Activated CD4-positive, CD25-positive, alpha-beta regulatory T cell treated with anti-CD3 and anti-CD28 coated beads, Interleukin-2, amount 50 U/mL, for 16 hours (primary cell): Measurements from ENCODE around the gene GALR1.
A peak's percentile ranks its signal among the peaks of the same experiment; 100 is the strongest.
"Not testable (repeated sequence)": the region's sequence is repeated elsewhere in the genome, so short reads cannot be mapped to it uniquely, and the experiment has no call there.

Experiments
- DNase-seq: peaks from one replicate; pipeline ENCODE4 v3.0.0-alpha.2; 2020; ENCODE audit warnings: low read depth, low spot score

The GALR1 gene, protein sequence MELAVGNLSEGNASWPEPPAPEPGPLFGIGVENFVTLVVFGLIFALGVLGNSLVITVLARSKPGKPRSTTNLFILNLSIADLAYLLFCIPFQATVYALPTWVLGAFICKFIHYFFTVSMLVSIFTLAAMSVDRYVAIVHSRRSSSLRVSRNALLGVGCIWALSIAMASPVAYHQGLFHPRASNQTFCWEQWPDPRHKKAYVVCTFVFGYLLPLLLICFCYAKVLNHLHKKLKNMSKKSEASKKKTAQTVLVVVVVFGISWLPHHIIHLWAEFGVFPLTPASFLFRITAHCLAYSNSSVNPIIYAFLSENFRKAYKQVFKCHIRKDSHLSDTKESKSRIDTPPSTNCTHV

DNA sequence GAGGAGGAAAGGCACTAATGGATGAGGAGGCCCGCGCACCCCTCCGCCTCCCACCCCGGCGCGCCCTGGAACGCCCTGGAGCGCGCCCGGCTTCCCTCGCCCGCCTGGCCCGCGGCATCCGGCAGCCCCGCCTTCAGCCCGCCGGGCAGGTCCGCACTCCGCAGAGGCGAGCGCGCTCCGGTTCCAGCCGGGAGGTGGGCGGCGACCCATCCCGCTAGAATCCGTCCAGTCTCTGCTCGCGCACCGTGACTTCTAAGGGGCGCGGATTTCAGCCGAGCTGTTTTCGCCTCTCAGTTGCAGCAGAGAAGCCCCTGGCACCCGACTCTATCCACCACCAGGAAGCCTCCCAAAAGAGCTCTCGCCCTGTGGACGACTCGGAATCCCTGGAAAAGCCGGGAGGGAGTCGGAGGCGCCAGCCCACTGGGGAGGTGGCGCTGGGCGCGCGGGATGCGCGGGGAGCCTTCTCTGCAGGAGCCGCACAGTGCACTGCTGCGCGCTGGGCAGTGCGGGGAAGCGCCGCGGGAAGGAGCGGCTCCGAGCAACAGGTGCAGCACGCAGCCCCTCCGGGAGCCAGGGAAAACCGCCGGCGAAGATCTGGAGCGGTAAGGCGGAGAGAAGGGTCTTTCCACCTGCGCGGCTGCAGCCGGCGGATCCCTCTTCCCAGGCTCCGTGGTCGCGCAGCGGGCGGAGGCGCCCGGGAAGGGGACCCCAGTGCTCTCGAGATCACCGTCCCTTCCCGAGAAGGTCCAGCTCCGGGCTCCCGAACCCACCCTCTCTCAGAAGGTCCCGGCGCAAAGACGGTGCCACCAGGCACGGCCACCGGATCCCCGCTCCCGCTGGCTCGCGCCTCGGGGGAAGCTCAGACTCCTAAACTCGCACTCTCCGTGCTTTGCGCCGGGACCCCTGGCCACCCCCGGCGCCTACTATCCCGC is at the start of gene GALR1:
Gene GALR1 (plus strand): TSS at position 280 of the 932 bp plus-strand sequence. CDS start 701 bp downstream, outside the sequence.
- no peak for DNase-seq

DNA sequence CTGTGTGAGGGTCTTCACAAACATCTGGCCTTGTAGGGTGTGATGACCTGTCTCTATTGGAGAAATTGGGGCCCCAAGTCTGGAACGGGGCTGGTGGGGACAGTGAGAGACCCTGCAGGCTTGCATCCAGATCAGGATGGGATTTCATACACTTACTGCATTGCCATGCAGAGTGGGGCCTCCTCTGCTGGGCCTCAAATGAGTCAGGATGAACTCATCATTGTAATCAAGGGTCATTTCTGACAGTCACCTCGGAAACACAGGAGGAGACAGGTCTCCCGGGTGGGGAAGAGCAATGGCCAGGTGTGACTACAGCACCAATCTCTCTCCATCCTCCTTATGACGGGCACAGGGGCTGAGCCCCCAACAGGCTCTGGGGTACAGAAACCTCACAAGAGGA is 48.1 kb upstream of the GALR1 start:
- no peak for DNase-seq

DNA sequence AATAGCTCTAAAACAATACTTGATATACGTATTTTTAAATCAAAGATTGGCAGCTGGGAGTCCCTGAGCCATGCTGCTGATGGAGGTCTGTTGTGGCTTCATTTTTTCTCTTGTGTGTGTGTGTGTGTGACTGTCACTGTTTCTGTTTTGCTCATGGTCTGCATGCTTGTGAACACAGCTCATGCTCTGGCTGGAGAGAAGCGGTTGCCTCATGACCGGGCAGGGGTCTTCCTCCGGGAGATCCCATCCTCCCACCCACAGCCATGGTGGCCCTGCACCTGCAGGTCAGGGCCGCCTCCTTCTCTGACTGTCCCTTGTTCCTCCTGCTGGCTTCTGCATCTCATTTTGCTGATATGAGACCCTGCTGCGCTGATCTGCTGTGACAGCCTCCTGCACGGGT is 47.3 kb upstream of the GALR1 start:
- no peak for DNase-seq

DNA sequence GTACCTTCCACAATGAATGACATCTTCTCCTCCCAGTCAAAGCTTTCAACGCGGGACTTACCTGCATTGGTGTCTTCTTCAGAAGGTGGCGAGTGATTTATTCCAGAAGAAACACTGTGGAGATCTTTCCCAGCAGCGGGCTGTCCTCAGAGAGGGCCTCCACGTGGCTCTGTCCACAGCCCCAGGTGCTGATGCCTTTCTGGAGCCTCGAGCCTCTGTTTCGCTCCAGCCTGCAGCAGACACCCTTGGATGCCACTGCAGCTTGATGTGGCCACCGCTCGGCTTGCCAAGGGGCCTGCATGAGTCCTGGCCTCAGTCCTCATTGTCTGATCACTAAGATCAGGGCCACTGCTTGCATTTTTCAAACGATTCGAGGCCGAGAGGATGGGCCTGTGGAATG is 46.6 kb upstream of the GALR1 start:
- no peak for DNase-seq

DNA sequence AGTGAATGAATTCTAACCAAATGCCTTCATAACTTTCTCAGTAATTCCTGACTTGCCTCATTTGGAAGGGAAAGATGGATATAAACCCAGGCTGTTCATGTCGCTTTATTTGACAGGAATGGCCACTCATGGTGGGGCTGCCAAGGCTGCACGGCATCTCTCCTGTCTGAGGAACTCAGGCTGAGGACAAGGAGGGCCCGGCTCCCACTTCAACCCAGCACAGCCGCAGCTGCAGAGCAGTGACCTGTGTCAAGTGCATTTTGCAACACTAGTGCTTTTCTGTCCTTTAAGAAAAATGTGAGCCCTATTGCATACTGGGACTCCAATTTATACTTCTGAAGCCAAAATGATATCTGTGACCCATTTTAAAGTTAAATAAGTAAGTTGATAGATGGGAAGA is 45.8 kb upstream of the GALR1 start:
- no peak for DNase-seq

DNA sequence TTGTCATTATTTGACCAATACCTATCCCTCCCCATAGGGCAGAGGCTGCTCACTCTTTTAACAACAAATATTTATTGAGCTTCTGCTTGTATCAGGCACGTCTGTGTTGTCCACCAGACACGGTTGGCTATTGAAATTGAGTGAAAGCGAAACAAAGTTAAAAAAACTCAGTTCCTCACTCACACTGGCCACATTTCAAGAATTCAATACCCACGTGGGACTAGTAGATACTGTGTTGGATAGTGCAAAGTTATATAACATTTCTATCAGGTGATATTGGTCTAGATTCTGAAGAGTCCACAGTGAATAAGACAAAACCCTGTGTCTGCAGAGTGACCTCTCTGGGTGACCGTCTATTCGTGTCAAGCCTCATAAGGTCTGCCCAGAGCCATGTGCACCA is 43.9 kb upstream of the GALR1 start:
- DNase-seq, result no peak

DNA sequence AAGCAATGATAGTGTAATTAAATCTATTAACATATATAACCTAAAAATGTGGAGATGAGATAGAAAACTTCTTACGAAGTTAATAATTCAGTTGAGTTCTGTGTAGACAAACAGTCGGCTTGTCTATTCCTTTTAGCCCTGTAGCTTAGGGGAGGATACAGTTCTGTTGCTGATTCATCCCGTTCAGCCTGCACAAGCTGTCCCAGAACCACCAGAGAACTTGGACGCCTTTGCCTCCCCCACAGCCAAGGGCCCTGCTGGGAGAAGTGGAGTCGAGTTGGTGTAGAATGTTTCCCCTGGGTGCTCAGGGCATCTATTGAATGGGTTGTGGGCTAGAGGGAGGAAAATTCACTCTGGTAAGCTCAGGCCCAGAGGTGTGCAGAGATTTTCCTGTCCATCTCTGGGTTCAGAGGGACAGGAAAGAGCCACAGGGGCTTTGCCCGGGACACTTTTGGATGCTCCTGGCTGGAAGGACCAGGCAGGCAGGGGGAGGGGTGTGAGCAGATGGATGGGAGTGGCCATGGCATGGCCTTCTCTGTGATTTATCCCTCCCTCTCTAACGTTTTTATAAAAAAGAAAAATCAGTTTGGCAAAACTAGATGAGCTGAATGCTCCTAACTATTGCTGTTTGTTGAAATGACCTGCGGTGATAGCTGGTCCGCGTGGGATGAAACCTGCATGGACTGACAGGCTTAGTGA is 42.8 kb upstream of the GALR1 start:
- DNase-seq, result no peak

DNA sequence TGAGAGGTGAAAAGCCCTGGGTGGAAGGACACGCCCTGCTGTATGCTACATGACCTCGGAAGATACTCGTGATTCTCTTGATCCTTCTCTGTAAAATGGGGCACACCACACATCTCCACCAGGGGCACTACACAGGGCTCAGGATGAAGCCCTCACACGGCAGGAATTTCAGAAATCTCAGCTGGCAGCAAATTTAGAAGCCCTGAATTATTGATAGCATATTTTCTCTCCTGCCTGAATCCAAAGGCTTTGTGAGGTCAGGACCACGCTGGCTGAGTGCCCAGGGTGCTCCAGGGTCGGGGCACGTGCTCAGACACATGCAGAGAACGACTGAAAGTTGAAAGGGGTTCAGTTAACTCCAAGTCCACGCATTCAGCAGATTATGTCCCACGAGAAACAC is 42.1 kb upstream of the GALR1 start:
- DNase-seq, result peak; percentile 23

DNA sequence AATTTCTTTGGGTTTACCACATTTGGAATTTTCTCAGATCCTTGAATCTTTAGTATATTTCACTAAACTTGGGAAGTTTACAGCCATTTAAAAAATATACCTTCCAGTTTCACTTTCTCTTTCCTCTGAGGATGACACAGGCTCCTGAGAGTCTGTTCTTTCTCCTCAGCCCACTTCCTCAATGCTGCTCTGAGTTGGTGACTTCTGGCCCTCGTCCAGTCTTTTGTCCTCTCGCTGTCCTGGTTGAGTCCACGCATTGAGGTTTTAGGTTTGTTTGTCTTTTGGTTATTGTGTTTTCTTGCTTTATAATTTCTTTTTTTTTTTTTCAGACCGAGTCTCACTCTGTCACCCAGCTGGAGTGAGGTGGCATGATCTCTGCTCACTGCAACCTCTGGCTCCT is 40.7 kb upstream of the GALR1 start:
- no peak for DNase-seq

DNA sequence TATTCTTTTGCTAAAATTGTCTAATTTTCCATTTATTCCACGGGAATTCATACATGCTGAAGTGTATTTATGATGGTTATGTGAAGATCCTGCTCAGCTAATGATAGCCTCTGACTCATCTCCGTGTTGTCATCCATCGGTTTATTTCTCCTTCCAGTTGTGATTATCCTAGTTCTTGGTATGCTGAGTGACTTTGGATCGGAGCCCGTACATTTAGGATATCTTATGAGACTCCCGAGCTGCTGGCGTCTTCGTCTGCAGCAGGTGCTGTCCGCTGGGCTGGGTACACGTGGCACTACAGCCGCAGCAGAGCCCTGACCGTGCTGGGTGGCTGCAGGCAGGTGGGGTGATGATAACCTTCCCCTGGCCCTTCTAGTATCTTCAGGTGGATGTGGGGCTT is 40.1 kb upstream of the GALR1 start:
- no peak for DNase-seq

DNA sequence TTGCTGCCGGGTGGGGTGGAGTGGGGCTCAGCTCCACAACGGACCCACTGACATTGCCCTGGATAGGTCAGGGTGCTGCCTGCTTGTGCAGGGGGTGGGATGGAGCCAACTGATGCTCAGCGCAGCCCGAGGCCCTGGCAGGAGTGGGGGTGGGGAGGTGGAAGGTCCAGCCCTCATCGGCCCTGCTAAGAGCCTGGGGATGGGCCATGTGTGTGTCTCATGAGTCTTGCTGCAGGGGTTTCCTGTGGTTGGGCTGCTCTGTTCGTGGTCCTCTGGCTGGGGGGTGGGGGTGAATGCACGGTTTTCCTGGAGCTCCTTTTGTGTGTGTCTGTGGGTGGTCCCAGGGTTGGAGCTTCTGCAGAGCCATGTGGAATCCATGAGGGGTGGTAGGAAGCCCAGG is 39.4 kb upstream of the GALR1 start:
- DNase-seq, result no peak

DNA sequence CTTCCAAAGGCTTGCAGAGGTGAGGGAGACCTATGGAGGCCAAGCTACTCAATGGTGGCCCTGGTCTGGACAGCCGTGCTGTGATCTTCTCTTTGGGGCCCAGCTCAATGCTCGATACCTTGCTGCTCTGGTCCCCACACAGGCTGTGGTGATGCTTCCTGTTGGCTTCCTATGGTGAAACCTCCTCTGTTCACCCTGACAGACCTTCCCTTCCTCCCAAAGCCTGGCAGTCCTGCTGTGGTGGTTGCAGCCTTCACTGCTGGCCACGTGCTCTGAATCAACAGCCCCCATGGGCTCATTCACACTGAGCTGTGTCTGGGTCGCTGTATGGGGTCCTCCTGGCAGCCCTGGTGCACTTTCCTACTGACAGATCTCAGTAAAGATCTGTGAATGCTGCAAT is 31.0 kb upstream of the GALR1 start:
- DNase-seq, result no peak

DNA sequence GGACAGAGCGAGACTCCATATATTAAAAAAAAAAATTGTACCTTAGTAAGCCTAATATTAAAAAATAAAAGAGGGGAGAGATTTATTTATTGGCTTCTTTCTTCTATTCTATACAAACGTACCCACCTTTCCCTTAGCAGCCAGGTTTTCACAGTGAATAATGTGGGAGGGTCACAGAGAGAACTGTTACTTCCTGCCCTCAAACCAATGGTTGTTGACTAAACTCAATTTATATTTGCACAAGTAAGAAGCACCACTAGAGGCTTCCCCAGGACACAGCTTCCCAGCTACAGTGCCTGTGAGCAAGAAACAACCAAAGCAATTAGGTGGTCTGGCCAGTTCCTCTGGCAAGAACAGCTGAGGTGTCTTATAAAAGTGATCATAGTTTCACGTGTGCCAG is 28.9 kb upstream of the GALR1 start:
- DNase-seq, result no peak

DNA sequence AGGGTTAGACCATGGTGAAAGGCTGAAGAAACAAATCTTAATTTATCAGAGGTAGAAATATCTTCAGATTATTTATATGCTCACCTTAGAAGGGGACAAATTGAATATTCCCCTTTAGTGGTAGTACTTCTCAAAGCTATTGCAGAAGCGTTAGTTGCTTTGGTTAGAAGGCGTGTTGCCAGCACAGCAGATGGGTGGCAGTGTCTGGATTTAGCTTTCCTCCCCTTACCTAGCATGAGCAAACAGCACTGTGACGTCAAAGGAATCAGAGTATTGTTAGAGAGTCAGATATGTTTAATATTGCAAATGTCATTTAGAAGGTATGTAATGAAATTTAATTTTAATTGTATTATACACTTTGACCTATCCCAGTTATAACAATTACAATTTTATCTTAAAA is 27.2 kb upstream of the GALR1 start:
- DNase-seq, result no peak

DNA sequence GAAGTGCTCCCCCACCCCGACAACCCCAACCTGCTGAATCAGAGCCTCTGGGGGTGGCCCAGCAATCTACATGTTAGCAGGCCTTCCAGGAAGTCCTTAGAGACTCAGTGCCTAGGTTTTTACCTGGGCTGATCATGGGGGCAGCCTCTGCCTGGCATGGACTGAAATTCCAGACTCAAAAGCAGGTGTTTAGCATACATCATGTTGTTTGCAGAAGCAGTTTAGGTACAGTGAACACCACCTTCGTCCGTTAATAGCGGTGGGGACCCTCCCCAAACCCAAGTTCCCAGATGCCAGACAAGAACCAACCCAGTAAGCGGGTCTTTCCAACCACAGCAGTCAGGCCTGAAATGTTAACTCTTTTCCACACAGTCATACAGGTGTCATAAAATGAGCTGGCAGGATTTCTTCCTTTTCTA is 26.4 kb upstream of the GALR1 start:
- no peak for DNase-seq

DNA sequence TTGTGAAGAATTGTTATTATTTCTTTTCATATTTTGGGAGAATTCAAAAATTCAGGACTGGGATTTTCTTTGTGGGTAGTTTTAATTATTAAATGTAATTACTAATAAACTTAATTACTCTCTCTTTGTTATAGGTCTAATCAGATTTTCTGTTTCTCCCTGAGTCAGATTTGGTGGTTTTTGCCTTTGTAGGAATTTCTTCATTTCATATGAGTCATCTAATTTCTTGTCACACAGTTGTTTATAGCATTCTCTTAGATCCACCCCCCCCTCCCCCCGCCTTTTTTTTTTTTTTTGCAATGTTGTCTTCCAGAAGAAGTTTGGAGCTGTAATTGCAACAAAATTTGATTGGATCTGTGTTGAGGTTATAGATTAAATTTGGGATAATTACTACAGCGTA is 26.0 kb upstream of the GALR1 start:
- DNase-seq, result no peak

DNA sequence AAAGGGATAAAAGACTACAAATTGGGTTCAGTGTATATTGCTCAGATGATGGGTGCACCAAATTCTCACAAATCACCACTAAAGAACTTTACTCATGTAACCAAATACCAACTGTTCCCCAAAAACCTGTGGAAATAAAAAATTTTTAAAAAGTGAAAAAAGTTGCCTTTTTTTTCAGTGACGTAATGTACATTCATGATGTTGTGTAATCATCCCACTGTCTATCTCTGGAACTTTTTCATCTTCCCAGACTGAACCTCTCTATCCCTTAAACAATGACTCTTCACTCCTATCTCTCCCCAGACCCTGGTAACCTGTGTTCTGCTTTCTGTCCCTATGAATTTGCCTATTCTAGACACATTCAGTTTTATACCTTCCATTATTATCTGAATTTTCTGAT is 19.0 kb upstream of the GALR1 start:
- no peak for DNase-seq

DNA sequence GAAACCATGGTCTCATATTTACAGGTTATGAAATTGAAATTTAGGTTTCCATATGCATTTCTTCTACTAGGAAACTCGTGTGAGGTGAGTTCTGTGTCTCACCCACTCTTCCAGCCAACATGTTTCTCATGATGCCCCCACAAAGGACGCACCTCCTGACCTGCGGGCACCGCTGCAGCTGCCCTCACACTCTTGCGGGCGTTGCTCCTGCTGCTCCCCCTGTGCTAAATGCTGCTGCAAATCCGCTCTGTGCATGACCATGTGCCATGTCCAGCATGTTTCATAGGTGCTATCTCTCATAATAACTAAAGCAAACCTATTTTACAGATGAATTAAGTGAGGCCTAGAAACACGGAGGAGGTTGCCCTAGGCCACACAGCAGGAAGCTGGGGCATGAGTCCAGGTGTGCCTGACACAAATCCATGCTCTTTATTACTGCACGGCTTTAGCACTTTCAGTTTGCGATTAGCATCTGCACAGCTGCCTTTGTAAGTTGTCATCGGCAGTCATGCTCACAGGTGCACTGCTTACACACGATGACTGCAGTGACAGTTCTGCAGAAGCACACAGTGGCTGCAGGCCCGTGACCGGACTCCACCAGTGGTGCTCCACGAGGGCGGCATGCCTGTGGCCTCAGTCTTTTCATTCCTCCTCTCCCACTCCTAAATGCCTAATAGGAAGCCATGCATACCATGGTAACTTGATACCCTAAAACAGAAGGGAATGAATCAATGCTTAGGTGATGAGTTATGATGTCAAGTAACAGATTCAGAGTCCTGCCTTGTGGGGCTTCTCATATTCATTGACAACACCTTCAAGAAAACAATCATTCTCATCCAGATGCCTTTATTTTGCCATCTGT is 14.9 kb upstream of the GALR1 start:
- no peak for DNase-seq

DNA sequence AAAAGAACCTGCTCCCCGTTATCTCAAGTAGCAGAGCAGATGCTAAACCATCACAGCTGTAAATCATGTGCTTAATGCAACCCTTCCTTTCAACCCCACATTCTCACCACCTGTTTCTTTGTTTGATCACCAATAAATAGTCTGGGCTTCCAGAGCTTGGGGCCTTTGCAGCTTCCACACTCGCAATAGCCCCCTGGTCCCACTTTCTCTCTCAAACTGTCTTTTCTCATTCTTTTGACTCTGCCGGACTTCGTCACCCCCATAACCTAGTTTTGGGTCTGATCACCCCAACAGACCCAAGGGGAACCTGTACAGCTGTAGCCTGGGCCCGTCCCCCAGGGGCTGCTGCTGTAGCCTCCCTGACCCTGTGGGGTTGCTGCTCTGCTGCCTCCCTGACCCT is 10.4 kb upstream of the GALR1 start:
- DNase-seq, result not testable (repeated sequence)

DNA sequence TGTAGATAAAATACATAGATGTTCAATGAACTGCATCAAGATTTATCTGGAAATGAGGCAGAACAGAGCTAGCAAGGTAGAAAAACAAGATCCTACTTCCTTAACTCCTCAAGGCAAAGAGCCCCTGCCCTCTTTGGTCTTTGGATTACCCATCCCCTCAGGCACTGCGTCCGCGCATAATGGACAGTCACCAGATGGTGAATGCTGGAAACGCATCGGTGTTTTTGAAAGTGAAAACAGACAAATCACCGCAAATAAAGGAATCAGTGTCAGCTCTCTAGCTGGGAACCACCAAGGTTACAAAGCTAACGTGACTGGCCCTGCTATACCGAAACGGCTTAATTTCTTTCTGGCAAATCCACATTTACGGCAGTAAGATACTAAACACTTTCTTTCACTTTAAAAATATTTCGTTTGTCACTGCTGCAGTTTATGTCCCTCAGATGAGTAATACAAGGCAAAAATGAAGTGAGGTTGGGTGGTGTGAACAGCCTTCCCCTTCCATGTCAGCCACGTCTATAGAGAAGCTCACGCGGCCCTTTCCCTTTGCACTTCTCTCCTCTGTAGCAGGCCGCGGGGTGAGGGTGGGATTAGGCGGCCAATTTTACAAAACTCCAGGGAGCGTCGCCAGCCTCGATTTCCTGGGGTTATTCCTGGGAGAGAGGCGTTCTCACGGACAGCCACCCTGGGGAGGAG is 627 bp upstream of the GALR1 start:
- DNase-seq, result no peak

DNA sequence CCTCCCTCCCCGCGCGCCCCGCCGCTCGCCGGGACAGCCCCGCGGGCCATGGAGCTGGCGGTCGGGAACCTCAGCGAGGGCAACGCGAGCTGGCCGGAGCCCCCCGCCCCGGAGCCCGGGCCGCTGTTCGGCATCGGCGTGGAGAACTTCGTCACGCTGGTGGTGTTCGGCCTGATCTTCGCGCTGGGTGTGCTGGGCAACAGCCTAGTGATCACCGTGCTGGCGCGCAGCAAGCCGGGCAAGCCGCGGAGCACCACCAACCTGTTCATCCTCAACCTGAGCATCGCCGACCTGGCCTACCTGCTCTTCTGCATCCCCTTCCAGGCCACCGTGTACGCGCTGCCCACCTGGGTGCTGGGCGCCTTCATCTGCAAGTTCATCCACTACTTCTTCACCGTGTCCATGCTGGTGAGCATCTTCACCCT is 865 bp downstream of the GALR1 start:
- DNase-seq, result no peak
